C1 segment of cervical spinal cord (tissue), 14 donors: Measurements from ENCODE around the gene DLG2.
"Not testable (repeated sequence)": the region's sequence is repeated elsewhere in the genome, so short reads cannot be mapped to it uniquely, and the experiment has no call there.

Experiments used
- DNase-seq, 14 donors: peaks; one replicate each; lab custom pipeline; 2025; lab: John Stamatoyannopoulos, UW

DLG2 gene

DNA sequence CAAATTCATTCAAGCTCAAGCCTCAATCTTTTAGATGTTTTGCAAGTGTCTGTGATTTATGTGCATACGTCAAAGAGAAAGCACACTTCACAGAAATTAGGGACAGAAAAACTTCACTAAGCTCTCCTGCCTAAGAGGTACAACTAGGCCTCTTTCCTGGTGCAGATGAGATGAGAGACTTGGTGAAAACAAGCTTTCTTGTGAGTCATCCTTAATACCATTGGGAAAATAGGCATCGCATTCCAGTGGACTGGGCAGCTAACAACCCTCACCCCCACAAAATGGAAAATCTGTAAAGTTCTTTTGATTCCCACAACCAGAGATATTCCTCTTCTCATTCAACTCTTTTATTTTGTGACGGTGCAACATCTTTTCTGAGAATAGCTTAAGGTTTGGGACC lies 1230.6 kb downstream of the DLG2 start:
- no peak for DNase-seq

DNA sequence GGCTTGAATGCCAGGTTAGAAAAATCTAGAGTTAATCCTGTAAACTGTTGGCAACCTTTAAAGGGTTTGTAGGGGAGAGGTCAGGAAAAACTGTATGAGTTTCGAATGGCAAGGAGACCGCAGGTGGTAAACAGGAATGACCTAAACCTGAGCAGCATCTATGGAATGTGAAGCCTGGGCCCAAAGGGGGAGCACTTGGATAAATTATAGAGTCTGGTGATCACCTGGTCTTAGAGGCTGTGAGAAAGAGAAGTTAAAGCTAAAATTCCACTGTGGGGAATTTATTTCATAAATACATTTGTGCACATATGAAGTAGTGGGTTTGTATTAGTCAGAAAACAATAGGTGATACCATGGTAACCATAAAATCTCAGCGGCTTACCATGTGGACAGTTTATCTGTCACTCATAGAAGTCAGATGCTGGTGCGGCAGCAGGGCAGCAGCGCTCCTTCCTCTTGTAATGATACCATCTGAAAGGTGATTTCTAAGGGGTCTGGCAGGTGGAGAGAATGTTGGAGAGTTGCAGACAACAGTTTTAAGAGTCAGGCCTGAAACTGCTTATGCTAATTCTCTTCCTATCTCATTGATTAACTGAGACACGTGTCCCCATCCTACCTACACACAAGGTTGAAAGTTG lies 1236.6 kb downstream of the DLG2 start:
- DNase-seq, result no peak

DNA sequence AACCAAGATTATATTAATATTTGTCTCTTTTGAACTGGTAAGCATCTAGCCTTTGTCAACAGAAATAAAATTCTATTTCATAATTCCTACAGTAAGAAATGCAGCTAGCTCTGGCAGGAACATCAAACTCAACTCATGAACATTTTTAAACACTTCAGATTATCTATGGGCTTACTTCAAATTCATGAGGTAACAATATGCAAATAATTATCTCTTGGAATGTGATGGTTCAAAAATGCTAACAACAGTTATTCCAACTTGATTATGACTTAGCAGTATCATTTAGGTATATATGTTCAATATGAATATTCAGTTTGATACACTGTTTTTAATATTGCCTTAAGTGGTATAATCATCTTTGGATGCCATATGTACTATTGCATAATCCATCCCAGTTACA lies 1237.4 kb downstream of the DLG2 start:
- no peak for DNase-seq

DNA sequence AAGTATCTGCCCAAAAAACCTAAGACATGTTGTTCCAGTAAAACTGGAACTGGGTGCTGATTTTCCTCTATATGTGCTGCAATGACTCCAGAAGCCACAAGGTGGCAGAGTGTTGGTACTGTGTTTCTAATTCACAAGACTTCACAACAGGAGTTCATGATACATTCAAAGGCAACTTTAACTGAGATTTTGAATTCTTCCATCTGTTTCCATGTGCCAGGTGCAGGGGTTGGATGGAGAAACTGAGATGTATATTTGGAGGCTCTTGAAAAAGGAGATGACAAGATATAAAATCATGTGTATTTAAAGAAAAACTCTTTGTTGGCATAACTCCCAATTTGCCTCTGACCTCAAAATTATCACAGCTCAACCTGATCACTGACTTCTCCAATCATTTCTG lies 1242.4 kb downstream of the DLG2 start:
- DNase-seq, result peak in 9 of 14 donors; percentile 3 to 43 (median 23)

DNA sequence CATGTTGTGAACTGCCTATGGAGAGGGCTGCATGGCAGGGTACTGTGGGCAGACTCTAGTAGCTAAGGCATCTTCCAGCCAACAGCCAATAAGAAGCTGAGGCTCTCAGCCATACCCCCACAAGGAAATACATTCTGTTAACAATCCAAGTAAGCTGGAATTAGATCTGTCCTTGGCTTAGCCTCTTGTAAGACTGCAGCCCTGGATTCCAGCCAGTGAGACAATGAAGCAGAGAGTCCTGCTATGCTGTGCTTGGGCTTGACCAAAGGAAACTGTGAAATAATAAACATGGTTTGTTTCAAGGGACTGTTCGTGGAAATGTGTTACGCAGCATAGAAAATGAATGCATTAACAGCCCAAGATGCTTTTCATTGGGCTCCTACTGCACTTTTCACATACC lies 1243.6 kb downstream of the DLG2 start:
- peak in 1 of 14 donors; percentile 0 for DNase-seq

DNA sequence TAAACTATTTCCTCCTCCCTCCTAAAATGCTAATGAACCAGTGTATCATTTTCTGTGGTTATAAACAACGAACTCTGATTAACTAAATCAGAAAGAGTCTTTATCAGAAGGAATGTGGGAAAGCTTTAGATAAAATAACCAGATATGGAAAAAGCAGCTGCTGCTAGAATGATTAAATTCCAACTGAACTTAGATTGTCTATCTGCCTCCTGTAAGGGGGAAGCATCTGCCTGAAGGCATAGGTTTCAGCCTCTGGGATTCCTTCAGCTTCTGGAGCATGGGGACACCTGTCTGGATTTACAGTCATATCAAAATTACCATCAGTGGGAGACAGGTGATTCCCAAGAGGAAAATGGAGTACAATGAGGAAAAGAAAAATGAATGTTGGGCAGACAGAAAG lies 1245.5 kb downstream of the DLG2 start:
- DNase-seq, result no peak

DNA sequence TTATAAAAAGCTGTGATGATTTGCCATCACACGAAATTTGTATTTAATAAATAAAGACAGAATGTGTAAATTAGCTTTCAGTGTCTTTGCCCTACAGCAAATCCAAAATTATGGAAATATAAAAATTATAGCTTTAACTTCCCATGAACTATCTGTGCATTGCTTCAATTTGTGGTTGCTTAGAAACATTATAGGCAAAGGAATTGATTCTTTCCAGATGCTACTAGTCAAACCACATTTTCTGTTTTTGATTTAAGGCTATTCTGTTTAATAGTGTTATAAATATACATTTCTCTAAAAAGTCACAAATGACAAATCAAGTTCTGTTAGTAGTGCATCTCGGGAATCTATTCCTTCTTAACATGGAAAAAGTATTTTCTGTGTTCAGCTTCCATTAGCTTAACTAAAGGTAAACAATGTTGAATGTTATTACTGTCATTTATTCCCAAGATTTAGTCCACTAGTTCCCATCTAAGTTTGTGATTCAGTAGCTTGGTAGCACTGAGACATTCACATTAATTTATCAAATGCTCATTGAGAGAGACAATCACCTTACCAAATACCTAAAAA lies 1254.7 kb downstream of the DLG2 start:
- no peak for DNase-seq

DNA sequence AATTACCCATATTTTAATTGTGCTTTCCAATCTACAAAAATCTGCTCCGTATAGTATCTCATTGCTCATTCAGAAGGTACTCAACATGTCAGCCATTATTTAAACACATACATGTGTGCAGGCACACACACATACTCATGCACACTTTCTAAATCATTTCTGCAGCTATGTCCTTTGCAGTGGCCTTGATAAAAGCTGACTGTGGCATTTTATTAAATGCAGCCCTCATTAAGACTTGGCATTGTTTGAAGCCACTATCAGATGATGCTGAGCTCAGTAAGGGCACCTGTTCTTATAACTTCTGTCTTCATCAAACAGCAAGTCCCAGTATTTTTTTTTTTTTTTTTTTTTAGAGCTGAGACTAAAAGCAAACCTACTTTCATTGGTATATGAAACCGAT lies 1269.1 kb downstream of the DLG2 start:
- DNase-seq, result no peak

DNA sequence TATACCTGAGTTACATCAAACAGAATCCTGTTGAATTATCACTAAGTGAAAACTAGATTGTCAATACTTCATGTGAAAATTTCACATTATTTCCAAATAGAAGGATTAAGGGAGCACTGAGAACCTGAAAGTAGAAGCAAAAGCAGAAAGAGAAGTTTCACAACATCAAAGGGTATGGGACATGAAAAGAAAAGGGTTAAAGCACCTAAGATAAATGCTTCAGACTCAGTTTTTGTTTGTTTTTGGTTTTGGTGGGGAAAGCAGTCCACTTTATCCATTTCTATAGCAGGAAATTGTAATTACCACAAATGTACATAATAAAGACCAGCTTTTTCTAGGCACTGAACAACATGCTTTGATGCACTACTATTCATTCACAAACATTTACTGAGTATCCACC lies 1271.2 kb downstream of the DLG2 start:
- no peak for DNase-seq

DNA sequence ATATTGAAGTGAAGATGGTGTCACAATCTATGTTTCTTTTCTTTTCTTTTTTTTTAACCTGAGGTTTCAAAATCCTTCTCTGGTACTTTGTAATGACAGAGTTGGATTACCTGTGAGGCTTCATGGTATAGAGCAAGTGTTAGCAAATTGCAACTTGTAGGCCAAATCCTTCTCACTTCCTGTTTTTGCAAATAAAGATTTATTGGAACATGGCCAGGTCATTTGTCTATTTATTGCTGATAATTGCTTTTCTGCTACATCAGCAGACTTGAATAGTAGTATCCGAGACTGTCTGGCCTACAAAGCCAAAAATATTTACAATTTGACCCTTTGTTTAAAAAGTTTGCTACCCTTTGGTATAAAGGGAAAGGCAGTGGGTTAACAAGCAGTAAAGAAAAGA lies 1281.5 kb downstream of the DLG2 start:
- no peak for DNase-seq

DNA sequence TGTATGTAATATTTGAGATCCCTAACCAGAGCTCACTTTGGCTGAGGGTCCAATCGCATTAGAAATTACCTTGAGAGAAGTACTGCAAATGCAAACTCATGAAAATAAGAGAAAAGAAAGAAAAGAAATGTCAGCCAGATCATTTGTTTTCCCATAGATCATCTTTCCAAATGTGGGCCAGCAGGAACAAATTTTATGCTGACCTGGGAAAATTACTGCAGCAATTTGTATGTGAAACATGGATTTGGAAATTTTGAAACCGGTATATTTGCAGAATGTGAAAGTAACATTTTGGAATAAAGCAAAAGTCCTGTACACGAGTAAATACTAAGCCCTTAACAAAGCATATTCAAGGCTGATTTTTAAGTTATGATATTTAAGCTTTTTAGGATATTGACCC lies 1282.1 kb downstream of the DLG2 start:
- no peak for DNase-seq

DNA sequence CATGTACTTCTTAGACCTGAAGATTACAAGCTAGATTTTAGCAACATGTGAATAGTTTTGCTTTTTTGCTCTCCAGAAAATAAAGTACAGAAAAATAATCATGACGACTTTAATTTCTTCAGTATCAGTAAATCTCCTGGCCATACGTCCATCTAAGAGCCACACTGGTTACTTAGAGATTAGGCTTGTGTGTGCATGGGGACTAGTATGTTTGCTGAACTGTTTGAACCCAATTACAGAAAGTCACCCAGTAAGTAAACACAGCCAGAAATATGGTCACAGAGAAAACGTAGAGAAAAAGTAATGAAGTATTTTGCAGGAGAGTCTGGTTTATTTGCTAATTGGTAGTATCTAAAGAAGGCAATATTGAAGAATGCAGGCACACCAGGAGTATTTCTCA lies 1287.3 kb downstream of the DLG2 start:
- no peak for DNase-seq

DNA sequence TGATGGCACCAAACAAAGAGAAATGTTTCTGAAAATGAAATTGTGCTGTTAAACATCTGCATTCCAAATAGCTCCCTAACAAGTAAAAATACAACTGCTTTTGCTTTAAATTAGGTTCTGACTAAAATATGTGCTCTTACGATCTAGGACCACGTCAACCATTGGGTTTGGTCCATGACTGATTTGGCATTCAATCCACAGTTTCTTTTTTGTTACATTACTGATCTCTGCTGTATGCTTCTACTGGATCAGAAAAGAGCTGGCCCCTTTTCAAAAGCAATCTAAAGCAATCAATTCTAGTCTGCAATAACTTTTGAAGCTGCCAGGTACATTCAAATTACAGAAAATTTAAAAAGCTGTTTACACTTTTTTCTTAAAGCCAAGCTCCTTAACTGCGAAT lies 1293.9 kb downstream of the DLG2 start:
- no peak for DNase-seq

DNA sequence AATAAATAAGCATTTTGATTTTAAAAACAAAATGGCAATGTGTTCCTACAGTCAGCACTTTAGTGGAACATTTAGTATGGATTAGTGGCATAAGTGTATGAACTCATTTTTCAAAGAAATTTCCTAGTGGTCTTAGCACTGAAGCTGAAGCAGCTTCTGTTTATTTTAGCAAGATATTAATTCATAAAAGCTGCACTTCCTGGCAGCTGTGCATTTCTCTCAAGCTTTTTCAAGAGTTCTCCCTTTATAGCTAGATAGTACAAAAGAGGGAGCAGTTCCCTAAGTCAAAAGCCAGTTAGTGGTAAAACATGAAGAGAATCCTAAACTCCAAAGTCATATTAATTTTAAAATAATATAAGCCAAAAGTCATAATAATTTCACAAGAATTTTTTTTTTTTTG lies 1304.9 kb downstream of the DLG2 start:
- no peak for DNase-seq

DNA sequence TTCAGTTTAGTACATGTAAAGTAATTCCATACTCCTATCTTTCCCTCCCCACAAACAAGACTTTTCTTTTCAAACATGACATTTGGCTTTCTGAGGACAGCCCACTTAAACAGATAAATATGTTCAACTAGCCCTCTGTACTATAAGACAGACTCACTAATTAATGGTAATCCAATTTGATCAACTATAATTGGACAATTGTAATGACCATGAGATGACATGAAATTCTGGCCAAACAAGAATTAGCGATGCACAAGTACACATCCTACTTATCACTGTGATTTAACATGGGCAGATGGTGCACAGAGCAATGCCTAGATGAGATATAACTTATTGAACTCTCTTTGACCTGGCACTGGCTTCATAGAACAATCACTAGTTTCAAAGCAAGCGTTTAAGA lies 1307.3 kb downstream of the DLG2 start:
- no peak for DNase-seq

DNA sequence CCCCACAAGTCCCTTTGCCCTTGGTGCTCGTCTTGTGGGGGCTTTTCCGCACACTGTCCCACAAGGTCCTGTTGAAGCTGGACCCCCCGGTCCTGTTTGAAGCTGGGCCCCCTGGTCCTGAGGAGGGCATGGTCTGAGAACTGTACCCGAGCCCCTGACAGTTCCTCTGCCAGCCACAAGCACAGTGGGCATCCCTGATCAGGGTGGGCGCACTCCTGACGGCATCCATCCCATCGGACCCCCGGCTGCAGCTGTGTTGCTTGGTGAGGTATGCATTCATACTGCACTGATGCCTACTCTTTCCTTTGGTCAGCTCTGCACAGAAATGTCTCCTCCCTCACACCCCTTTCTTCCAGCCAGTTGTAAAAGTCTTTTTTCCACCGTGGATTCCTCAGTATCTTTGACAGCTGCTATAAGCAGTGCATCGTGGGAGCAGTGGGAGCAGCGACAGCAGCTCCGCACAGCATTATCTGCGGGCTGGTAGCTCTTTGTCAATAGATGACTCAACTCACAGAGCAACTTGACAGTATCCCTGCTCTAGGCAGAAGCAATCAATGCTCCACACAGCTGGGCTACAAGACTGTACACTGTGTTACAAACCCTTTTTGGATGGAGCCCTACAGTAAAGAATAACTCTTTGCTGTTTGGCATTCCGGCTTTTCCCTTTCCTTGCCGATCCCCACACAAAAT lies 1310.1 kb downstream of the DLG2 start:
- DNase-seq, result peak in 11 of 14 donors; percentile 1 to 58 (median 37)

DNA sequence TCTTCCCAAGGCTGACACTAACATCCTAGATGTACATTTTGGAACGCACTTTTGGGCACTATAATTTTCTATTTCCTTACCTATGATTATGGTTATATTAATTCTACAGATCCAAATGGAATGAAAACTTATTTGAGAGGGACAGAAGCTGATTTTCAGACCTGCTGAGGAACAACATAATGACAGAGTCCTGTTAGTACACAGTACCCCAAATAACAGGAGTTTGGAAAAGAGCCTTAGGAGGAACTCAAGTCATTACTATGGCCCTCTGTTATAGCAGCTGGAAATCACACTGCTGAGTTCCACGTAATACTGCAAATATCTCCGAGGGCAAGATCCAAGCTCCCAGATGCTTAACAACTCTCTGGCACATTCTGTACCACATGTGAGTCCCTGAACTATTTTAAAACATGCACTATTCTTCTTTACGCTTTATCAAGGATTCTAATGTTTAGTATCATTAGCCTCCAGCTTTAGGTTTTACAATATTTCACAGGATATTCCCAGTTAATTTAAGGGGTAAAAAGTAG lies 1313.2 kb downstream of the DLG2 start:
- no peak for DNase-seq

DNA sequence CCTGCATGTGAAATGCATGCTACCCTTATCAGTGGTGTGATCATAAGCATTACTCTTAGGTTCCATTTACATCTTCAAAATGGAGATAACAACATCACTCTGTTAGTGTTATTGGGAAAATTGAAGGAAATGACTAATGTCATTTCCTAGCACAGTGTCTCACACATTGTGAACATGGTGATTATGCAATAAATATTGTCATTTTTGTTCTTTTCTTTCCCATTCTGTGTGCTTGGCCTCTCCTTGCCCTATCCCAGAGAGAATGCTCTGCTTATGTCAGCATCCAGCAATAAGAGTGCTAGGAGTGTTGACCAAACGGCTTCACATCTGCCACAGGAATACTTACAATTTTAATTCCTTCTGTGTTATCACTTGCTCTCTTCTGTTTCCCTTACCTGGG lies 1316.9 kb downstream of the DLG2 start:
- DNase-seq, result no peak

DNA sequence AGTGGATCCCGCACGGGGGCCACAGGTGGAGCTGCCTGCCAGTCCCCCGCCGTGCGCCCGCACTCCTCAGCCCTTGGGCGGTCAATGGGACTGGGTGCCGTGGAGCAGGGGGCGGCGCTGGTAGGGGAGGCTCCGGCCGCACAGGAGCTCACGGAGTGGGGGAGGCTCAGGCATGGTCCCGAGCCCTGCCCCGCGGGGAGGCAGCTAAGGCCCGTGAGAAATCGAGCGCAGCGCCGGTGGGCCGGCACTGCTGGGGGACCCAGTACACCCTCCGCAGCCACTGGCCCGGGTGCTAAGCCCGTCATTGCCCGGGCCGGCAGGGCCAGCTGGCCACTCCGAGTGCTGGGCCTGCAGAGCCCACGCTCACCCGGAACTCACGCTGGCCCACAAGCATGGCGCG lies 1318.7 kb downstream of the DLG2 start:
- DNase-seq, result not testable (repeated sequence)

DNA sequence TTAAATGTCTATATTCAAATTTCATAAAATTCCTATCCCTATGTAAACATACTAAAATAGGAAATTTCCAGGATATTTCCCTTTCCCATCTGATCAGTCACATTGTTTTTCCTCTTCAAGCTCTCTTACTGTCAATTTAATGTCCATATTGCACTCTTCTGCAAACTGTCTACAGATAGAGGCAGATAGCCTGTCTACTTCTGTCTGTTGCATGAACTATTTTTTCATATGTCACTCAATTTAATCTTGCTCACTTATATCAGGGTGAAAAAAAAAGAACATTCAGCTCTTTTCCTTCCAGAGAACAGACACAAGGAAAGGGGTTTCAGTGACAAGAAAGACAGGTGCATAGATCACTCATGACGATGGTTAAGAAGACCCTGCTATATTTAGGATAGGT lies 1327.1 kb downstream of the DLG2 start:
- DNase-seq, result no peak

DNA sequence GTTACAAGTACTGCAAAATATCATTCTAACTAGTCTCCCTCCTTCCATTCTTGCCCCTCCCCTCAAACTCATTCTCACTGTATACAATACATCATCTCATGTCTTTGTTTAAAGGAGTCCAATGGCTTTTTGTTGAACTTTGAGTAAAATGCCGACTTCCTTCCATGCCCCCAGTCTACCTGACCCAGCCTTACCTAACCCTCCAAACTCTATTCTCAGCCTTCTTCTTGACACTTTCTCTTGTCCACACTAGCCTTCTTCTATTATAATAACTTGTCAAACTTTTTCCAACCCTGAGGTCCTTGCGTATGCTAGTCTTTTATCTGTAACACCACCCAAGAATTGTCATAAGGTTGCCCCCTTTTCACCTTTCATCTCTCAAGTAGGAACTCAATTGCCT lies 1329.6 kb downstream of the DLG2 start:
- no peak for DNase-seq

DNA sequence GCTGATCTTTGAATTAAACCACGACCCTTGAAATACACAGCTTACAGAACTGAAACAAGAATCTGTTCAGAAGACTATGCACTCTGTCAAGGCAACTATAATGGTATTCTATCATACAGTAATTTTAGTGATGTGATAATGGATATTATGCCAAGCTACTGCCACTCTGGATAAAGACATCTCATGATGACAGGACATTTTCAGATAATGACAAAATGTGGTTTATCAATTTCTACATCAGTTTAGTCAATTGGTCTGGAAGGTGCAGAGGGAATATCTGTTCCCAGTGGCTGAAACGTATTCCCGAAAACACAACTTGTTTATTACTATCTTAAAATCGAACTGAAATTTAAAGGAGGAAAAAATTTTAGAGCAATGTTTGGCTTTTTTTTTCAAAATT lies 1331.3 kb downstream of the DLG2 start:
- no peak for DNase-seq

DNA sequence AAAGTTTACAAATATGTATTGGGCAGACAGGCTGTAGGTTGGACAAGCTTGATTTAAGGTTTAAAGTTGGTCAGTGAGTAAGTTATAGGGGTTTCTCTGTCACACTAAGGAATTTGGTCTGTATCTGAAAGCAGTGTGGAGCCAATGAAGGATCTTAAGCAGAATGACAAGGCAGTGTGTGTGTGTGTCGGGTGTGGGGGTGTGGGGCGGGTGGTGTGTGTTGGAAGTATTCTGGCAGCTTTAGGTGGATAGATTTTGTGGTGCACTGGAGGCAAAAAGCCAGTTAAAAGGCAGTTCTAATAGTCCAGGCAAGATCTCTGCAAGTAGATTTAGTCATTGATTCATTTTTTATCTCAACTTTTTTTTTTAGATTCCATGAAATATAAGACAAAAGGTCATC lies 1334.2 kb downstream of the DLG2 start:
- DNase-seq, result no peak
